DND-41 (cell line): ENCODE data around the gene APH1B.
A peak's percentile ranks its signal among the peaks of the same experiment; 100 is the strongest.

Experiments used
- ATAC-seq: fragments of 200-7000 bp; cut with Tn5 transposase; 3 replicates; pipeline ENCODE4 v1.9.1; 2021; ENCODE audit warnings: low read depth; ENCODE audit not compliant: insufficient read depth
- DNase-seq: peaks from one replicate; pipeline ENCODE4 v3.0.0-alpha.2; 2020
- H2AFZ ChIP-seq: 2 replicates; pipeline ENCODE4 v1.6.0; 2012; ENCODE audit warnings: low read depth, low read length
- H3K27ac ChIP-seq: 2 replicates; pipeline ENCODE4 v1.5.1; 2012; ENCODE audit warnings: low read length, inconsistent platforms
- H3K27me3 ChIP-seq: fragments of 200-600 bp; sonication (generic); 2 replicates; pipeline ENCODE4 v1.6.0; 2012; ENCODE audit warnings: low read length, mild to moderate bottlenecking, inconsistent platforms; ENCODE audit not compliant: insufficient read depth, poor library complexity
- H3K36me3 ChIP-seq: 2 replicates; pipeline ENCODE4 v1.5.1; 2012; ENCODE audit warnings: low read length, inconsistent platforms; ENCODE audit not compliant: insufficient read depth
- H3K4me1 ChIP-seq: 2 replicates; pipeline ENCODE4 v1.5.1; 2012; ENCODE audit warnings: mild to moderate bottlenecking, low read length; ENCODE audit not compliant: insufficient read depth
- H3K4me2 ChIP-seq: 2 replicates; pipeline ENCODE4 v1.6.0; 2012; ENCODE audit warnings: mild to moderate bottlenecking, moderate library complexity, low read length, inconsistent platforms; ENCODE audit not compliant: insufficient read depth
- H3K4me3 ChIP-seq, 2 experiments: fragments of 200-600 bp in 1 of 2; shearing (Covaris generic) in 1 of 2; 2 replicates each; pipeline ENCODE4 v1.5.1; 2012 to 2016; ENCODE audit warnings: inconsistent platforms in 2 of 2, low read length in 2 of 2, mild to moderate bottlenecking in 2 of 2, low read depth in 1 of 2, moderate library complexity in 1 of 2
- H3K79me2 ChIP-seq: 2 replicates; pipeline ENCODE4 v1.6.0; 2012; ENCODE audit warnings: low read length, inconsistent platforms; ENCODE audit not compliant: insufficient read depth
- H3K9ac ChIP-seq: 2 replicates; pipeline ENCODE4 v1.6.0; 2012; ENCODE audit warnings: low read depth, mild to moderate bottlenecking, inconsistent platforms, low read length, moderate library complexity
- H3K9me3 ChIP-seq: 2 replicates; pipeline ENCODE4 v1.5.1; 2012; ENCODE audit warnings: low read length, moderate library complexity, mild to moderate bottlenecking, inconsistent platforms; ENCODE audit not compliant: insufficient read depth, severe bottlenecking
- H4K20me1 ChIP-seq: 2 replicates; pipeline ENCODE4 v1.6.0; 2012; ENCODE audit warnings: low read length; ENCODE audit not compliant: insufficient read depth
- CTCF ChIP-seq: IDR thresholded peaks from 2 replicates; pipeline ENCODE4 v1.5.1; 2012; ENCODE audit warnings: borderline replicate concordance, low read length, moderate library complexity, mild to moderate bottlenecking; ENCODE audit not compliant: poor library complexity, severe bottlenecking; ENCODE audit errors: extremely low read depth
- EZH2 ChIP-seq: IDR thresholded peaks from 3 replicates; pipeline ENCODE4 v1.6.1; 2012; ENCODE audit warnings: borderline replicate concordance, low read depth, mild to moderate bottlenecking, moderate library complexity, low read length, inconsistent platforms; ENCODE audit not compliant: severe bottlenecking

Gene APH1B

GRCh38 chr15:63277038-63277892 lies at the start of gene APH1B:
Gene APH1B, plus strand, starts transcription at chr15:63277605. Its CDS starts 19 bp downstream, at chr15:63277624.
- Histone ChIP-seq H3K79me2 (no peaks in the 10 kb centered on the region), H3K9me3 (no peaks in the 10 kb centered on the region), H3K4me3 (peak within 1 kb of the TSS; percentile 63 to 72), H4K20me1 (no peaks in the 10 kb centered on the region), H2AFZ (peak within 1 kb of the TSS; percentile 80), H3K4me1 (peaks cover 32% of the 10 kb centered on the region), H3K27me3 (no peaks in the 10 kb centered on the region), H3K4me2 (peak within 1 kb of the TSS; percentile 88), H3K36me3 (peaks cover 3% of the 10 kb centered on the region), H3K9ac (peak within 1 kb of the TSS; percentile 77), H3K27ac (peak within 1 kb of the TSS; percentile 73)
- DNase-seq: peak; percentile 86
- peak; percentile 85 for ATAC-seq
- no peak for TF ChIP-seq EZH2
- peak; percentile 13 for TF ChIP-seq CTCF

GRCh38 chr15:63227689-63228088 lies 49.7 kb upstream of the APH1B start:
- no peak for TF ChIP-seq CTCF
- TF ChIP-seq EZH2: no peak
- Histone ChIP-seq H3K9me3 (no peaks in the 10 kb centered on the region), H3K4me1 (peaks cover 16% of the 10 kb centered on the region), H3K79me2 (peaks cover 32% of the 10 kb centered on the region), H3K4me2 (no peak overlapping the region), H3K36me3 (peaks cover 8% of the 10 kb centered on the region; the same call in 1 of the 2 replicates), H2AFZ (no peak overlapping the region), H3K9ac (no peak overlapping the region), H3K4me3 (no peak overlapping the region), H3K27ac (no peak overlapping the region), H4K20me1 (0 out of 2 replicates have a peak, but pooled peaks cover 3% of the 10 kb centered on the region), H3K27me3 (no peaks in the 10 kb centered on the region)
- DNase-seq (no peak), ATAC-seq (no peak)

GRCh38 chr15:63231206-63231605 lies 46.2 kb upstream of the APH1B start:
- no peak overlapping the region for H3K4me2 ChIP-seq
- ATAC-seq (no peak), DNase-seq (no peak)
- H3K27ac ChIP-seq: peak overlapping the region; percentile 57; the same call in 1 of the 2 replicates
- no peaks in the 10 kb centered on the region for H3K36me3 ChIP-seq
- peaks cover 4% of the 10 kb centered on the region; the same call in 1 of the 2 replicates for H4K20me1 ChIP-seq
- no peak overlapping the region for H3K9ac ChIP-seq
- H3K27me3 ChIP-seq: no peaks in the 10 kb centered on the region
- H3K4me1 ChIP-seq: peaks cover 22% of the 10 kb centered on the region
- no peaks in the 10 kb centered on the region for H3K9me3 ChIP-seq
- TF ChIP-seq CTCF: no peak
- no peak for TF ChIP-seq EZH2
- no peak overlapping the region for H3K4me3 ChIP-seq
- H3K79me2 ChIP-seq: peaks cover 56% of the 10 kb centered on the region
- no peak overlapping the region for H2AFZ ChIP-seq
